Stomach (tissue), 4 donors: ENCODE data around the gene CAMSAP2.

Experiments
- POLR2AphosphoS5 ChIP-seq, 3 donors: sonication (generic); formaldehyde crosslinking; IDR thresholded peaks; one replicate each; pipeline ENCODE4 v1.6.1; 2016; ENCODE audit warnings: antibody characterized with exemption in 3 of 3
- TF ChIP-seq, protein P1 (sequence below), 7 experiments: fragments of 450-650 bp in 4 of 7; fragments of 200-600 bp in 3 of 7; sonication (generic) in 3 of 7; IDR thresholded peaks; one replicate each; pipeline ENCODE4 v1.5.1; 2016 to 2019; ENCODE audit warnings: antibody characterized with exemption in 7 of 7, control low read depth in 2 of 7, mild to moderate bottlenecking in 1 of 7

DNA sequence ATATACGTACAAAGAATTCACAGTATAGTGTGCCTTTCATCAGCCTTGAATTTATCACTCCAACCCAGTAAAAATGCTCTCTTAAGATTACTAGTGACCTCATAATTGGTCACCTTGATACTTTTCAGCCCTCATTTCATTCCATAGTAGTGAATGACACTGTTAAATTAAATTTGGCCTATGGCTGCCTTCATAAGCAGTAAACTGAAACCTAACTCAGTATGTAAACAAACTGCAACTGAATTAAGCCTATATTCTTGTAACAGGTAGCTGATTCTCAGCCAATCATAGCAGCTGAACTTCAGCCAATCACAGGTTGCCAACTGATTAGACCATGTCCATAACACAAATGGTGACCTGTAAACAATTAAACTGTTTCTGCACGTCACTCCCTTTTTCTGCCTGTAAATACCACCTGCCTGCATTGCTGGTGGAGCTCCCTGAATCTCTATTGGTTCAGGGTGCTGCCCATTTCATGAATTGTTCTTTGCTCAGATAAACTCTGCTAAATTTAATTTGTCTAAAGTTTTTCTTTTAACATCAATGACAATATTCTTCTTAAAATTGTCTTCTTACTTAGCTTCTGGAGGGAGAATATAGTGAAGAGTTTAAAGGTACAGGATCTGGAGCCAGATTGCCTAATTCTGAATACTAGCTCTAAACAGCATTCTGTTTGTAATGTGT lies 24.0 kb upstream of the CAMSAP2 start:
- TF ChIP-seq, protein P1, sequence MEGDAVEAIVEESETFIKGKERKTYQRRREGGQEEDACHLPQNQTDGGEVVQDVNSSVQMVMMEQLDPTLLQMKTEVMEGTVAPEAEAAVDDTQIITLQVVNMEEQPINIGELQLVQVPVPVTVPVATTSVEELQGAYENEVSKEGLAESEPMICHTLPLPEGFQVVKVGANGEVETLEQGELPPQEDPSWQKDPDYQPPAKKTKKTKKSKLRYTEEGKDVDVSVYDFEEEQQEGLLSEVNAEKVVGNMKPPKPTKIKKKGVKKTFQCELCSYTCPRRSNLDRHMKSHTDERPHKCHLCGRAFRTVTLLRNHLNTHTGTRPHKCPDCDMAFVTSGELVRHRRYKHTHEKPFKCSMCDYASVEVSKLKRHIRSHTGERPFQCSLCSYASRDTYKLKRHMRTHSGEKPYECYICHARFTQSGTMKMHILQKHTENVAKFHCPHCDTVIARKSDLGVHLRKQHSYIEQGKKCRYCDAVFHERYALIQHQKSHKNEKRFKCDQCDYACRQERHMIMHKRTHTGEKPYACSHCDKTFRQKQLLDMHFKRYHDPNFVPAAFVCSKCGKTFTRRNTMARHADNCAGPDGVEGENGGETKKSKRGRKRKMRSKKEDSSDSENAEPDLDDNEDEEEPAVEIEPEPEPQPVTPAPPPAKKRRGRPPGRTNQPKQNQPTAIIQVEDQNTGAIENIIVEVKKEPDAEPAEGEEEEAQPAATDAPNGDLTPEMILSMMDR (IDR thresholded peaks at IDR 0.05) = no peak
- no peak for TF ChIP-seq POLR2AphosphoS5 (IDR thresholded peaks at IDR 0.05)
